GM19193 (cell line): ENCODE results near the gene ZKSCAN7.

ENCODE experiments used
- POLR2A ChIP-seq: IDR thresholded peaks from 4 replicates; pipeline ENCODE4 v1.6.1; 2011; ENCODE audit not compliant: insufficient read depth, insufficient read length; ENCODE audit errors: extremely low read depth

ZKSCAN7 gene

DNA sequence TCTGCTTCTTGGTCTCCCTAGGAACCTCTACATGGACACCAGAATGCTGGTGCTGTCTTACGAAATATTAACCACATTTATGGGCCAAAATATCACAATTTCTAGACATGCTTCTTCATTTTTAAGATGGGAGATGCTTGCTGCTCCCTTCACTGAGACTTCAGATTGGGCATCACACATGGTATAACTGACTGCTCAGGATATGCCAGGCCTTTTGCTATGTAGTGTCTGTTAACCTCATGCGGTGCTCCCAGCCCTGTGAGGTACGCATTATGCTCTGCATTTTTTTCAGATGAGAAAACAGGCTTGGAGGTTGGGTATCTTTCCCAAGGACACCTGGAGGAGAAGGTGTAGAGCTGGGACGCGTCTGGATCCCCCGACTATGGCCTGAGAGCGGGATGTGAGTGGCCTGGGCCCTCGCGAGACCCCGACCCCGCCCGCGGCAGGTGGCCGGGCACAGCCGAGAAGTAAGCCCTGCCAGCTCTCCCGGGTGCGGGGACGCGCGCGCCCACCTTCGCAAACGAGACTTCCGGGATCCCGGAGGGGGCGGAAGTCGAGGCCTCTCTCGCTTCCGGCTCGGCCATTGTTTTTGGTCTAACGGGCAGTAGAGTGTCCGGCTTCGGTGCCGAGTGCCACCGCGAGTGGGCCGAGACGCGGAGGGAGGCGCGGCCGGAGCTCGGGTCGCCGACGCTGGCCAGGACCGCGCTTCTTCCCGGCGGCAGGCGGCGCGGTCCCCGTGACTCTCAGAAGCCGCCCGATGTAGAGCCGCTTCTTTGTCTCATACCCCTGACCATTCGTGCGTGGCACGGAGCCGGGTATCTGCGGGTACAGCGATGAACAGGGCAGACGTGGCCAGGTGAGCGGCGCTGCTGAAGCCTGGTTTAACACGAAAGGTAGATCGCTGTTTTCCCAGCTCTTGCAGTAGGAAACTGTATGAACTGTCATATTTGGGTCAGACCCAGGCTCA, at the start of gene ZKSCAN7:
ZKSCAN7 (plus strand) TSS at position 568 of the 967 bp plus-strand sequence. CDS start 1,855 bp downstream, outside the sequence.
- TF ChIP-seq POLR2A = peak; percentile 70

DNA sequence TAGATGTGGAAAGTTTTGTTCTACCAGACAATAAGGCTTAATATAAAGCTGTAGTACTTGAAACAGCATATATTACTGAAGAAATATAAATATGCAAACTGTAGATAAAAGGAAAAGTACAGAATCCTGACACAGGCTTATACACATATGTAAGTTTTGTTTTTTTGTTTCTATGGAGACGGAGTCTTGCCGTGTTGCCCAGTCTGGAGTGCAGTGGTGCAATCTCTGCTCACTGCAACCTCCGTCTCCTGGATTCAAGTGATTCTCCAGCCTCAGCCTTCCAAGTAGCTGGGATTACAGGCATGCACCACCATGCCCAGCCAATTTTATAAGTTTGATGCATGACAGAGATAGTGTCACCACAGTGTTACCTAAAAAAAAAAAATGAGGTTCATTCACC, 48.4 kb upstream of the ZKSCAN7 start:
- TF ChIP-seq POLR2A = no peak

DNA sequence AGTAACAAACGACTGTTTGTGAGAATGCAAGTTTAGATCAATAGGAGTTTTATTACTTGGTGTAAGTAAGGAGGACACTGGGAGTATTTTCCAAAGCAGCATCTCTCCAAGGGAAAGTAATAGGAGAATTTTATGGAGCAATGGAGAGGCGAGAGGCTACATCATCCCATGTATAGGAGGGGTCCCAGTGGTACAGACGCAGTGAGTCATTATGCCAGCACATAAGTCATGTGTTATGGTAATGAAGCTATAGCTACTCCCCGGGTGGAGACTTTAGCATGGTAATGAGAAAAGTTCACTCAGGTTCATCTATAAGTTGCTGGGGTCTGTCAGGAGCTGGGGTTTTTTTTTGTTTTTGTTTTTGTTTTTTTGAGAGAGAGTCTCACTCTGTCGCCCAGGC, 48.0 kb upstream of the ZKSCAN7 start:
- no peak for TF ChIP-seq POLR2A

DNA sequence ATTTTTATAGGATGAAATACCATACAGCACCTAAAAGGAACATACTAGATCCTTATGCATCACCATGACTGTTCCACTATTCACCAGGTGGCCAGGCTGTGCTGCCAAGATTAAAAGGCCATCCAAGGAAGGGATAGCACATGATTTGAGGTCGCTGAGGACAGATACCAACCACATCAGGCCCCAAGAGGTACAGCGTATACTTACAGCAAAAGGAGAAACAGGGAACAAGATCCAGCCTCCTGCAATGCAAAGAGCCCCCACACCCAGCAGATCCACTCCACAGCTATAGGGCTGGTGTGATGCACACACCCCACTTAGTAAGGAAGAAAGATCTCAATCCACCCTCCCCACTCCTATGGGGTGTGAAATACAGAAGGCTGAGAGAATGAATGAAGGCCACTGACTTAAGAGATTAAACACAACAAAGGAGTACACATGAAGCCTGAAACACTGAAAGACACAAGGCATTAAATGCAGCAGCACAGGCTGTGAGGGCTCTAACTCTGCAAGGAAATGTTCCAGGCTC, 45.5 kb upstream of the ZKSCAN7 start:
- TF ChIP-seq POLR2A = no peak

DNA sequence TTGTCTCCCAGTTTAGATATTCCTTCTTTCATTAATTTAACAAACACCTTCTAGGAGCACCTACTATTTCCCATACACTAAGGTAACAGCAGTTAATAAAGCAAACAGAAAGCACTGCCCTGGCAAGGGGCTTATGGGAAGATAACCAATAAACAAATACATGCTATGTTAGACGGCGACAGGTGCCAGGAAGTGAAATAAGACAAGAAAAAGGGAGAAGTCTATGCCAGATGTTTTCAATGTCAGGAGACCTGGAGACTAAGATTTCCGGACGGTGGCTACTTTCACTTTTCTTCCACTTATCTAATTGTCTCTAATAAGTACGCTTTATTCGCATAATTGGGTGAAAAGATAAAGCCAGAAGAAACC, 45.0 kb upstream of the ZKSCAN7 start:
- no peak for TF ChIP-seq POLR2A

DNA sequence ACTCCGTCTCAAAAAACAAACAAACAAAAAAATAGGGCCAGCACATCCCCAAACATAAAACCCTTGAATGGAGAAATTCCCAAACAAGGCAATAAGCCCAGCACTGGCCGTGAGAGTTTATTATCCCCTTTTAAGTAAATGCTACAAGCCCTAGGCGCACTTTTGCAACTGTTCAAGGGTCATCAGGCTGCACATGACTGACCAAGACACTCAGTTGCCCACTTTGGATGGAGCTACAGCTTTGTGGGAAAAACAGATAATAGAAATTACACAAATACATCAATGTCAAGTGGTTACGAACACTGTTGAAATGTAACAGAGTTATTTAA, 43.8 kb upstream of the ZKSCAN7 start:
- TF ChIP-seq POLR2A = no peak

DNA sequence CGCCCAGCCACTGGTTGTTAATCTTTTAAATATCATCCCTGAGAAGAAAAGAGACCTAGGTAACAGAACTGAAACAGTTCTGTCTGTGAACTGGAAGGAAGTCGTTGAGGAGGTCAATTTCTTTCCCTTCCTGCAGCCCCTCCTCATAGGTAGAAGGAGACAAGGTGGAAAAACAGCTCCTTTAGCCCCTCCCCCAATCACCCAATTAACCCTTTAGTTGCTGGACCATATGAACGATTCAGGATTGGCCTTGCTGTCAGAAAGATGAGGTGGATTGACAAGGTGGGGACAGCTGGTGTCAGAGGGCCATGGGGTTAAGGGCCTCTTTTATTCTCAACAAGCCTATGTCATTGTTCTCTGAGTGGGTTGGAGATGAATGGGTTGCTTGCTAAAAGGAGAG, 41.5 kb upstream of the ZKSCAN7 start:
- TF ChIP-seq POLR2A = no peak

DNA sequence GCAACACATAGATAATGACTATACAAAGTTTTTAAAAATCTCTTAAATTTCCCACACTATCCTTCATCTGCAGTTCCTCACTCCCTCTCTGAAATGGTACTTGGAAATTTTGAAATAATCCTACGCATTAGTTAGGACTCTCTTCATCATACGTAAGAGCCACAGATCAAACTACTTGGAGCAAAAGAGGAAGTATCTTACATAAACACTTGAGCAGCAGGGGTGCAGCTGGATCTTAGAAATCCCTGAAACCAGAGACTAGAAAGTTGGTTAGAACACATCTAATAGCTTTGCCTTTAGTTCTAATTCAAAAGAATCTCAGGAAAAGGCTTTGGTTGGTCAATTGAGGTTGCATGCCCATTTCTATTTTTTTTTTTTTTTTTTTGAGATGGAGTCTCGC, 38.8 kb upstream of the ZKSCAN7 start:
- no peak for TF ChIP-seq POLR2A

DNA sequence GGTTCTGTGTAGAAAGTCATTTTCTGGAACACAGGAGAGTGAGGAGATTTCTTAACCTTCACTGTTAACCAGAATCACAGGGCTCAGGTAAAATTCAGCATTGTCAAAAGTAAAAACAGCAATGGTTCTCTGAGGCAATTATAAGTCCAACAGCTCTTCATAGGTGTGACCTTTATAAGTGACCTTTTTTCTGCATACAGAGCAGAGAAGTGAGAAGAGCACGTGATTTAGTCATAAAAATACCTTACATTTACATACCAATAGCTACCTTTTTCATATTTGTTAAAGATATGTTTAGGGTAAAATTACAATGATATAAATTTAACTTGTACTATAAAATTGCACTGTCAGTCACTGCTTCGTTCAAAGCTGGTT, 36.2 kb upstream of the ZKSCAN7 start:
- no peak for TF ChIP-seq POLR2A

DNA sequence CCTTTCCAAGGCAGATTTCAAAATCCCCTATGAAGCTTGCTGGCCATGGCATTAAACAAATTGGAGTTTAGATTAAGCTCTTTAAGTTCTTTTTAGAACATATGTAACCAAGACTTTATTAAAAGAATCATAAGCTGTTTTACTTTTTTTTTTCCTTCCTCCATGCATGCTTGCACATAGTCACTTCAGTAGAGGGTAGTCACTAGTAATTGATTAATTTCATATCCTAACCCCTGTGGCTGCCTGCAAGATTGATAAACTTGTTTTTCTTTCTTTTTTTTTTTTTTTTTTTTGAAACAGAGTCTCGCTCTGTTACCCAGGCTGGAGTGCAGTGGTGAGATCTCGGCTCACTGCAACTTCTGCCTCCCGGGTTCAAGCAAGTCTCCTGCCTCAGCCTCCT, 33.3 kb upstream of the ZKSCAN7 start:
- no peak for TF ChIP-seq POLR2A

DNA sequence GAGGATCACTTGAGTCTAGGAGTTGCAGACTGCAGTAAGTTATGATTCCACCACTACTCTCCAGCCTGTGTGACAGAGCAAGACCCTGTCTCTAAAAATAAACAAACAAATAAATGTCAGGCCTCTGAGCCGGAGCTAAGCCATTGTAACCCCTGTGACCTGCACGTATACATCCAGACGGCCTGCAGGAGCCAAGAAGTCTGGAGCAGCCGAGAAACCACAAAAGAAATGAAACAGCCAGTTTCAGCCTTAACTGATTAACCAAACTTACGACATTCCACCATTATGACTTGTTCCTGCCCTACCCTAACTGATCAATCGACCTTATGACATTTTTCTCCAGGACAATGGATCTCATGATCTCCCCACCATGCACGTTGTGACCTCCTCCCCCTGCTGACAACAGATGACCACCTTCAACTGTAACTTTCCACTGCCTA, 32.5 kb upstream of the ZKSCAN7 start:
- TF ChIP-seq POLR2A = no peak

DNA sequence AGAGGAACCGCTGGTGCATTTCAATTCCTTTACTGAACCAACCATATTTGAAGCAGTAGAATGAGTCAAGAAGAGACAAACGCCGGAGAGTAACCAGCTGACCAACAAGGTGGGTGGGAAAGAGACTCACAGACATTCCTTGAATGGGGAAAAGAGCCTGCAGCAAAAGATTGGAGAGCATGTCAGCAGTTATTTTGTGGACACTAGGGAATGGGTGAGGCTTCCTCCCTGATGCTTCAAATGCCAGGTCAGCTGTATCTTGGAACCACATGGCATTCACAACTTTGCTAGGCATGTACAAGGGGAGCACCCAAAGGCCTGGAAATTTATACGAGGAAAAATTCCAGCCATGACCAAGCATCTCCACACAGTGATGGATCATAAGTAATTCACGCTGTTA, 29.9 kb upstream of the ZKSCAN7 start:
- no peak for TF ChIP-seq POLR2A

DNA sequence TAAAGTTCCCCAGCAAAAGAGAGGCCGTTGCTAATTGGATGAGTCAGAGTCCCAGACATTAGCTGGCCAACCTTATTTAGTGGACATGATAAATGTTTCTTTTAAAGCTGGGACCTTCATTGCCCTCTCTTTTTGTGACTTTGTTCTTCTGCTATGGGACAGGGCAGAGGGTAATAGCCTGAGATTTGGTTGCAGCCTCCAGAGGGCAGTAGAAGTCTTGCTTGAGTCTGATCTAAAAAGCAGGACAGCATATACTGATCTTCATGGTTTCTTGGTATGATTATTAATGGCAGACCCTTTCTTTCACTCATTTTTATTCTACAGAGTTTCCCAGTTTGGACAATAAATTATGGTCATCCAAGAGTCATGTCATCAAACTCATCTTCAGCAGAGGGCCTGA, 25.1 kb upstream of the ZKSCAN7 start:
- no peak for TF ChIP-seq POLR2A

DNA sequence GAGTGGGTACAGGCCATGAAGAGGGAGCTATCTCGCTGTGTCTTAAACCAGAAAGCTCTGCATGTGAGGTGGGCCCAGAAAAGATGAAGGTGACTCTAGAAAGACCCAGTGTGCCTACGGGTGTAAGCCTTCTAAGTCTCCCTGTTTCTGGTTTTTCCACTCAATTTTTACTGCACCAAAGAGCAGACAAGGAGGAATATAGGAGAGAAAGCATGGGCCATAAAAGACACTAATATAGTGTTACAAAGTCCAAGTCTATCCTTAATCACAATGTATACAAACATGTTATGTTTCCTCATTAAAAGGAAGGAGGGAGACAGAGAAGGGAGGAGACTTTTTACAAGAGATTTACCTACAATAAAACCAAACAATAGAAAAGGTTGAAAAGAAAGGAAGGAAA, 24.1 kb upstream of the ZKSCAN7 start:
- no peak for TF ChIP-seq POLR2A

DNA sequence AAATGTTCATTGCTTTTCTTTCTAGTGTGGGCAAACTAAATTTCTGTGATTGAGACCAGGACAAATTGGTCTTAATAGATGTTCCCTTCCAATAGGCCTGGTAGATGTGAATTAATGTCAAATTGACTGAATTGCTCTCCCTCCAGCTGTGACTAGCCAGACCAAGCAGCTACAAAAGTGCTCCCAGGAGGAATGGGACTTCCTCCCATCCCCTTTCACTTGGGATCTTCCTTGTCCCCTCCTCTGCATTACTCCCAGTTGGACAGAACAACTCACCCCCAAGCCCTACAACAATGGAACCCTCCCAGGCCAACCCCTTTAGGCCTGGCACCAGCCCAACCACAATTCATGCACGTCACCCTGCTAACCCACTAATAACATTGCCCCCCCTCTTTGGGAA, 19.6 kb upstream of the ZKSCAN7 start:
- no peak for TF ChIP-seq POLR2A

DNA sequence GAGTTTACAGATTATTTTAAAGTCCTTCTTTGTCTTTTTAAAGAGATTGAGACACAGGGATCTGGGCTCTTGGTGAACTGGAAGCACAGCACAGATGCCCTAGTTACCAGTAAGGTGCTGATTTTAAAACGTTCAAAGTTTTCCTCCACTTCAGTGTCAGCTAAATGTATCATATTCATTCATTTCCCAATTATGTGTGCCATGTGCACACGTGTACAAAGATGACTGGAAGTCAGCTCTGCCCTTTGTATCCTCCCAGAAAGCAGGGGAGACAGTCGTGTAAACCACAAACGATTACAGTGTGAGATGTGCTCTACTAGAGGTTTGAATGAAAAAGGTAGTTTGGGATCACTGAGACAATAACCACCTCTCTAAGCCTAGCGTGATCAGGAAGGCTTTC, 730 bp downstream of the ZKSCAN7 start:
- TF ChIP-seq POLR2A = no peak

DNA sequence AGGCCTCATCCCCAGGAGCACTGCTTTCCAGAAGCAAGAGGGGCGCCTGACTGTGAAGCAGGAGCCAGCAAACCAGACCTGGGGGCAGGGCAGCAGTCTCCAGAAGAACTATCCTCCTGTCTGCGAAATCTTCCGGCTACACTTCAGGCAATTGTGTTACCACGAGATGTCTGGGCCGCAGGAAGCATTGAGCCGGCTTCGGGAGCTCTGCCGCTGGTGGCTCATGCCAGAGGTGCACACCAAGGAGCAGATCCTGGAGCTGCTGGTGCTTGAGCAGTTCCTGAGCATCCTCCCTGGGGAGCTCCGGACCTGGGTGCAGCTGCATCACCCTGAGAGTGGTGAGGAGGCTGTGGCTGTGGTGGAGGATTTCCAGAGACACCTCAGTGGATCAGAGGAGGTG, 2.1 kb downstream of the ZKSCAN7 start:
- no peak for TF ChIP-seq POLR2A

DNA sequence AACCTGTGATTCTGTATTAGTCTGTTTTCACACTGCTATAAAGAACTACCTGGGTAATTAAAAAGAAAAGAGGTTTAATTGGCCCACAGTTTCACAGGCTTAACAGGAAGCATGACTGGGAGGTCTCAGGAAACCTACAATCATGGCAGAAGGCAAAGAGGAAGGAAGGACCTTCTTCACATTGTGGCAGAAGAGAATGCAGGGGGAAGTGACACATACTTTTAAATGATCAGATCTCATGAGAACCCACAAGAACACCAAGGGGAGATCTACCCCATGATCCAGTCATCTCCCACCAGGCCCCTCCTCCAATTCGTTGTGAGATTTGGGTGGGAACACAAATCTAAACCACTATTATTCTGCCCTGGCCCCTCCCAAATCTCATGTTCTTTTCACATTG, 6.1 kb downstream of the ZKSCAN7 start:
- TF ChIP-seq POLR2A = no peak

DNA sequence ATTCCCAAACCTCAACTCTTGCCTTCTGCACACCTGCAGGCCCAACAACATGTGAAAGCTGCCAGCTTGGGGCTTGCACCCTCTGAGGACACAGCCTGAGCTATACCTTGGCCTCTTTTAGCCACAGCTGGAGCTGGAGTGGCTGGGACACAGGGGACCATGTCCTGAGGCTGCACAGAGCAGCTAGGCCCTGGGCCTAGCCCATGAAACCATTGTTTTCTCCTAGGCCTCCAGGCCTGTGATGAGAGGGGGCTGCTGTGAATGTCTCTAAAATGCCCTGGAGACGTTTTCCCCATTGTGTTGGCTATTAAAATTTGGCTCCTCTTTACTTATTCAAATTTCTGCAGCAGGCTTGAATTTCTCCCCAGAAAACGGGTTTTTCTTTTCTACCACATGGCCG, 7.2 kb downstream of the ZKSCAN7 start:
- TF ChIP-seq POLR2A = no peak
